Gastrocnemius medialis (tissue), 4 donors: ENCODE data around the gene SHROOM4.

Experiments
- CTCF ChIP-seq, 5 experiments: fragments of 450-650 bp in 3 of 5; fragments of 200-600 bp in 2 of 5; sonication (generic) in 2 of 5; IDR thresholded peaks in 4 of 5; conservative IDR thresholded peaks in 1 of 5; 1 replicate in 4 of 5; 2 replicates in 1 of 5; pipeline ENCODE4 v1.5.1; 2016 to 2019; ENCODE audit warnings: antibody characterized with exemption in 5 of 5, mild to moderate bottlenecking in 3 of 5, moderate library complexity in 3 of 5
- POLR2A ChIP-seq, 2 donors: fragments of 450-650 bp; IDR thresholded peaks; one replicate each; pipeline ENCODE4 v1.6.1; 2017; ENCODE audit warnings: antibody characterized with exemption in 2 of 2, mild to moderate bottlenecking in 2 of 2, moderate library complexity in 2 of 2

GRCh38 chrX:50756276-50756675 lies 57.7 kb downstream of the SHROOM4 start:
- no peak for TF ChIP-seq CTCF (IDR thresholded peaks at IDR 0.05 in 4 of 5, conservative IDR thresholded peaks at IDR 0.05 in 1 of 5)
- no peak for TF ChIP-seq POLR2A (IDR thresholded peaks at IDR 0.05)
